22Rv1 (cell line): ENCODE results near the gene NRXN3.

Source experiments
- CTCF ChIP-seq: fragments of 450-650 bp; IDR thresholded peaks from 2 replicates; pipeline ENCODE4 v1.5.1; 2017; ENCODE audit warnings: mild to moderate bottlenecking
- ZFX ChIP-seq: fragments of 450-650 bp; IDR thresholded peaks from 2 replicates; pipeline ENCODE4 v1.6.1; 2017; ENCODE audit warnings: antibody characterized with exemption, borderline replicate concordance

GRCh38 chr14:79916281-79916680 is 1746.1 kb downstream of the NRXN3 start:
- TF ChIP-seq CTCF: no peak
- TF ChIP-seq ZFX: no peak
